Activated naive CD4-positive, alpha-beta T cell treated with anti-CD3 and anti-CD28 coated beads, Interleukin-2, amount 10 ng/mL, durations not matched to agents 5 hours and 36 hours (primary cell): ENCODE results near the gene MARCHF6. TPM values are rescaled to one million over a fixed set of nuclear protein-coding genes. Genes with fewer than 3 reads are reported as not detected.

Experiments used
- total RNA-seq, 2 experiments: library from RNA; stranded (reverse); gene quantifications; one replicate each; pipeline ENCODE4 v1.2.3, GENCODE V29; 2021

Gene MARCHF6, protein sequence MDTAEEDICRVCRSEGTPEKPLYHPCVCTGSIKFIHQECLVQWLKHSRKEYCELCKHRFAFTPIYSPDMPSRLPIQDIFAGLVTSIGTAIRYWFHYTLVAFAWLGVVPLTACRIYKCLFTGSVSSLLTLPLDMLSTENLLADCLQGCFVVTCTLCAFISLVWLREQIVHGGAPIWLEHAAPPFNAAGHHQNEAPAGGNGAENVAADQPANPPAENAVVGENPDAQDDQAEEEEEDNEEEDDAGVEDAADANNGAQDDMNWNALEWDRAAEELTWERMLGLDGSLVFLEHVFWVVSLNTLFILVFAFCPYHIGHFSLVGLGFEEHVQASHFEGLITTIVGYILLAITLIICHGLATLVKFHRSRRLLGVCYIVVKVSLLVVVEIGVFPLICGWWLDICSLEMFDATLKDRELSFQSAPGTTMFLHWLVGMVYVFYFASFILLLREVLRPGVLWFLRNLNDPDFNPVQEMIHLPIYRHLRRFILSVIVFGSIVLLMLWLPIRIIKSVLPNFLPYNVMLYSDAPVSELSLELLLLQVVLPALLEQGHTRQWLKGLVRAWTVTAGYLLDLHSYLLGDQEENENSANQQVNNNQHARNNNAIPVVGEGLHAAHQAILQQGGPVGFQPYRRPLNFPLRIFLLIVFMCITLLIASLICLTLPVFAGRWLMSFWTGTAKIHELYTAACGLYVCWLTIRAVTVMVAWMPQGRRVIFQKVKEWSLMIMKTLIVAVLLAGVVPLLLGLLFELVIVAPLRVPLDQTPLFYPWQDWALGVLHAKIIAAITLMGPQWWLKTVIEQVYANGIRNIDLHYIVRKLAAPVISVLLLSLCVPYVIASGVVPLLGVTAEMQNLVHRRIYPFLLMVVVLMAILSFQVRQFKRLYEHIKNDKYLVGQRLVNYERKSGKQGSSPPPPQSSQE
- 100 to 1,000 TPM; 106 to 109 TPM for total RNA-seq

DNA sequence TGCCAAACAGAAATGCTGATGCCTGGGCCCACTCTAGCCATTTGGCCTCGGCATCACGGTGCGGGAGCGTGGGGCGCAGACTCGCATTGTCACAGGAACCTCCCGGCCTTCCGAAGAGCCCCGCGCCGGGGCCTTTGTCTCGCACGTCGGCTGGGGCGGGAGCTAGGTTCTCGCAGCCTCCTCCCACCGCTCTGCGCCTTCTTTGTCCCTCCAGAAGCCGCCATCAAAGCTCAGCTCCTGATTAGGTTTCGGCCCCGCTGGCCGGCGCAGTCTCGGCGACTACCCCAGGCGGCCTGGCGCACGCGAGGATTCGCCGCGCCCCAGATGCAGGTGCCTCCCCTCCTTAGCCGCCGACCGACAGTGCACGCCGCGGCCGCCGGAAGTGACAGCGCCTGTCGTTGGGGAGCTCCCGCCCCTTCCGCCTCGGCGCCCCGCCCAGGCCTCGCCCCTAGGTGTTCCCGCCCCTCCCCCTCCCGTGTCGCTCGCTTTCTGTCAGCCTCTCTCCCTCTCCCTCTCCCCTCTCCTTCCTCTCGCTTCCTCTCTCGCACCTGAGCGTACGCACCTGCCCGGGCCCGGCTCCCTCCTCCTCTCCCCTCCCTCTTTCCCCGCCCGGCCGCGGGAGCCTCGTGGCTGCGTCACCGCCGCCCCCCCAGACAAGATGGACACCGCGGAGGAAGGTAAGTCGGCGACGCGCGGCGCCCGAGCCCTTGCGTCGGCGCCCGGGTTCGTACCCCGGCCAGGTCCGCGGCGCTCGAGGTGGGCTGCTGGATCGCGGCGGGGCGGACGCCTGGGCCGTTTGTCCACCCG, at the start of gene MARCHF6:
MARCHF6 (plus strand) TSS at position 455 of the 807 bp plus-strand sequence; CDS start at position 659, 204 bp downstream.

DNA sequence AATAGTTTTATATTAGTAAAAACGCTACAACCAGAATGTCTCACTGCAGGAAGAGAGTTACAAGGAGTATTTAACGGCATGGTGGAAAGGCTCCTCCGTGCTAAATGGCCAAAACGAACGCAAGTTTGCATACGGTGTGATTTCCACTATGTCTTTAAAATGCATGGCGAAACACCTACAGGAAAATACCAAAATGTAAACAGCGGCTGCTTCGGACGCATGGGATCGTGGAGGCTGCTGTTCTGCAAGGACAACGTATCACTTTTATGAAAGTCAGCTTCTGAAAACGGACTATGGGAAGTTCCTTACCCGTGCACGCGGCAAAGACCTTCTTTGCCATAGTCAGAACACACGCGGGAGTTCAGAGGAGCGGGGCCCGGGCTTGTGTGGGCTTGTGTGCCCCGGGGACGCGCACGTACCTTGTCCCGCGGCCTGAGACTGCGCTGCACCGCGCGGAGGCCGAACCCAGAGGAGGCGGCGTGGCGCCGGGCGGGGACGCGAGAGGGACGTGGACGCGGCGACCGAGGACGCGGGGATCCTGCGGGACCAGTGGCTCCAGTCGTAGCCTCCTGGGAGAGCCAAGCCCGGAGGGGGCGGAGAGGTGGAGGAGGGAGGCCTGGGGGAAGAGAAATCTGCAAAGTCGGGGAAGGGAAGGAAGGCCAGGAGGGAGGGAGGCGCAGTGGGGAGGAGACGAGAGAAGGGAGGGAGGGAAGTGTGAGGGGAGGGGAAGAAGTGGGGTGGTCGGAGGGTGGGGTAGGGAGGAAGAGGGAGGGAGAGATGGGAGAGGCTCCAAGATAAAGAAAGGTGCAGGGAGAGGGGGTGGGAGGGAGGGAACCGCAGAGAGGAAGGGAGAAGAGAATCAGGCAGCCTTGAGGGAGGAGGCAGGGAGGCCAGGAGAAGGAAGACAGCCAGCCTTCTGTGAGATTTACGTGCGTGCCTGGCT, 46.0 kb upstream of the MARCHF6 start, which contains the start of gene CMBL:
CMBL (minus strand) TSS at position 697 of the 943 bp plus-strand sequence. CDS start 17,140 bp downstream, outside the sequence.

Other genes with a start within 250 kb of the MARCHF6 start
- gene ATPSCKMT, start 103.8 kb upstream of the MARCHF6 start, total RNA-seq = 10 to 100 TPM; 15.4 to 15.6 TPM
- gene CCT5, start 103.4 kb upstream of the MARCHF6 start, total RNA-seq = 100 to 1,000 TPM; 188 to 193 TPM
- 1 to 10 TPM; 2.1 to 2.2 TPM for gene CMBL, start 45.8 kb upstream of the MARCHF6 start, total RNA-seq
- gene ROPN1L, start 88.2 kb downstream of the MARCHF6 start, total RNA-seq = 1 to 10 TPM; 4.2 to 4.6 TPM
- 1 to 10 TPM; 3.3 to 3.8 TPM for gene ANKRD33B, start 210.4 kb downstream of the MARCHF6 start, total RNA-seq